ENCODE results near the gene BMPR1A.

Gene BMPR1A

GRCh38 chr10:86798611-86799010, 42.2 kb downstream of the BMPR1A start:
- Mint-ChIP-seq H3K27ac (peak overlapping the region; percentile 6), H3K4me1 (ENCODE audit: low read depth) (peaks cover 19% of the 10 kb centered on the region), H3K9me3 (no peaks in the 10 kb centered on the region), H3K4me3 (peak overlapping the region; percentile 38), H3K27me3 (peaks cover 3% of the 10 kb centered on the region), H3K36me3 (ENCODE audit: low read depth) (no peaks in the 10 kb centered on the region)

GRCh38 chr10:86799188-86799845, 42.9 kb downstream of the BMPR1A start:
- Mint-ChIP-seq H3K36me3 (ENCODE audit: low read depth) (no peaks in the 10 kb centered on the region), H3K9me3 (no peaks in the 10 kb centered on the region), H3K27ac (peak overlapping the region; percentile 53), H3K27me3 (peaks cover 3% of the 10 kb centered on the region), H3K4me3 (no peak overlapping the region), H3K4me1 (ENCODE audit: low read depth) (peaks cover 19% of the 10 kb centered on the region)

- Mint-ChIP-seq H3K4me3 (no peak overlapping the region), H3K36me3 (ENCODE audit: low read depth) (no peaks in the 10 kb centered on the region)
Observed at GRCh38 chr10:86801995-86802394, 45.6 kb downstream of the BMPR1A start.

DNA sequence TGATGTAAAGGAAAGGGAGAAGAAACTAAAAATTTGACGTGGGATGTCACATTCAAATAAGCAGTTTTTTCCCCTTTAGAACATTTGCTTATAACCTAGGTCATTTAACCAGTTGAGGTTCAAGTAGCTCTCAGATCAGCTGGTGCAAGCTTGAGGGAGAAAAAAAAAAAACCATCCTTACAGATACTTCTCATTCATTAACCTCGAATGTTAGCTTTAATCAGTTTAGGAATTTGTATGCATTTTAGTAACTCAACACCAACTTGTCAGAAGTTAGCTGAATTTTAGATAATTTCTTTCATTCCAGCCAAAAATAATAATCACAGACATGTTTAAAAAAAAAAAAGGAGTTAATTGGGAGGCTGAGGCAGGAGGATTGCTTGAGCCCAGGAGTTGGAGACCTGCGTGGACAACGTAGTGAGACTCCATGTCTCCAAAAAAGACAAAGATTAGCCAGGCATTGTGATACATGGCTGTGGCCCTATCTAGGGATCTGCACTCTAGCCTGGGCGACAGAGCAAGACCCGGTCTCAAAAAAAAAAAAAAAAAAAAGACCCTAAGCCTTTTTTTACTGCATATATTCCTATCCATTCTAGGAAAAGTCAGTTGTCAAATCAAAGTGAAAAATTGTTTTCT, 46.2 kb downstream of the BMPR1A start:
- Mint-ChIP-seq H3K4me1 (ENCODE audit: low read depth) (peaks cover 17% of the 10 kb centered on the region), H3K9me3 (no peaks in the 10 kb centered on the region), H3K36me3 (ENCODE audit: low read depth) (no peaks in the 10 kb centered on the region), H3K27ac (no peak overlapping the region), H3K4me3 (no peak overlapping the region), H3K27me3 (peaks cover 1% of the 10 kb centered on the region)

More at GRCh38 chr10:86801995-86802394, 45.6 kb downstream of the BMPR1A start:
- Mint-ChIP-seq H3K27me3 (peaks cover 3% of the 10 kb centered on the region), H3K27ac (no peak overlapping the region), H3K4me1 (ENCODE audit: low read depth) (peaks cover 19% of the 10 kb centered on the region), H3K9me3 (no peaks in the 10 kb centered on the region)

- Mint-ChIP-seq H3K36me3 (ENCODE audit: low read depth) (no peaks in the 10 kb centered on the region), H3K27me3 (no peaks in the 10 kb centered on the region), H3K4me3 (no peak overlapping the region), H3K9me3 (no peaks in the 10 kb centered on the region), H3K27ac (no peak overlapping the region), H3K4me1 (ENCODE audit: low read depth) (peaks cover 16% of the 10 kb centered on the region)
Observed at GRCh38 chr10:86803156-86803555, 46.7 kb downstream of the BMPR1A start.

- Mint-ChIP-seq H3K27ac (no peak overlapping the region), H3K4me3 (no peak overlapping the region)
Observed at GRCh38 chr10:86804805-86805204, 48.4 kb downstream of the BMPR1A start.

DNA sequence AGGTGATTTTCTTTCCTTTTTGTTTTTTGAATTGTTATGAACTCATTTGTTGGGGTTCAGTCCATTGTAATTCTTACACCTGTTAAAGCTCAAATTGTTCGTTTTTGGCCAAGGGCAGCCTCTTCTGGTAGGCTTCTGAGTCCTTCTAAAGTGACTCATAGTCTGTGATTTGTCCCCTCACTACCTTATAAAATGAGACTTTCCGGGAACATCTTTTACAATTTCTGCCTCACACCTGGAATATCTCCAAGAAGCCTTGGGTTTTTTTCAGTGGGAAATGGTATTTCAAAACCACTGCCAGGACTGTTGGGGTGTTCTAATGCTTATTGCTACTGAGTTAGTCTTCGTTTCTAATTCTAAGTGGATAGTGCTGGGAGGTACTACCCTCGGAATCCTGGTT, 56.7 kb downstream of the BMPR1A start:
- no peak overlapping the region for H3K4me3 Mint-ChIP-seq
- H3K36me3 Mint-ChIP-seq (ENCODE audit: low read depth): peaks cover 4% of the 10 kb centered on the region
- no peak overlapping the region for H3K27ac Mint-ChIP-seq
- H3K27me3 Mint-ChIP-seq: no peaks in the 10 kb centered on the region
- H3K4me1 Mint-ChIP-seq (ENCODE audit: low read depth): no peaks in the 10 kb centered on the region
- no peaks in the 10 kb centered on the region for H3K9me3 Mint-ChIP-seq

More at GRCh38 chr10:86804805-86805204, 48.4 kb downstream of the BMPR1A start:
- Mint-ChIP-seq H3K27me3 (no peaks in the 10 kb centered on the region), H3K36me3 (ENCODE audit: low read depth) (no peaks in the 10 kb centered on the region), H3K4me1 (ENCODE audit: low read depth) (no peaks in the 10 kb centered on the region), H3K9me3 (no peaks in the 10 kb centered on the region)

DNA sequence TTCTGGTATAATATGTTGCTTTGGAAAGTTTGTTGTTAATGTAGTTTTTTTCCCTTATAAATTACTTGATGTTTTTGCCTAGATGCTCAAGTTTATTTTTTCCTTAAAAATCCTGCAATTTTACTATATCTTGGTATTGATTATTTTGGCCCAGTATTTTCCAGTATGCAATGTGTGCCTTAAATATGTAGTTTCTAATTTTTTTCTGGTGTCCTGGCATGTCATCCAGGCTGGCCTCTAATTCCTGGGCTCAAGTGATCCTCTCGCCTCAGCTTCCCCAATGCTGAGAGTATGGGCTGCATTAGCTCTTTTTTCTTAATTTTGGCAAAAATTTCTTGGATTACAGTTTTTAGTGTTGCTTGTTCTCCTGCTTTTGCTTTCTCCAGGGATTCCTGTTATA, 57.6 kb downstream of the BMPR1A start:
- Mint-ChIP-seq H3K27ac (no peak overlapping the region), H3K4me1 (ENCODE audit: low read depth) (no peaks in the 10 kb centered on the region), H3K27me3 (no peaks in the 10 kb centered on the region), H3K9me3 (no peaks in the 10 kb centered on the region), H3K36me3 (ENCODE audit: low read depth) (peaks cover 4% of the 10 kb centered on the region), H3K4me3 (no peak overlapping the region)

DNA sequence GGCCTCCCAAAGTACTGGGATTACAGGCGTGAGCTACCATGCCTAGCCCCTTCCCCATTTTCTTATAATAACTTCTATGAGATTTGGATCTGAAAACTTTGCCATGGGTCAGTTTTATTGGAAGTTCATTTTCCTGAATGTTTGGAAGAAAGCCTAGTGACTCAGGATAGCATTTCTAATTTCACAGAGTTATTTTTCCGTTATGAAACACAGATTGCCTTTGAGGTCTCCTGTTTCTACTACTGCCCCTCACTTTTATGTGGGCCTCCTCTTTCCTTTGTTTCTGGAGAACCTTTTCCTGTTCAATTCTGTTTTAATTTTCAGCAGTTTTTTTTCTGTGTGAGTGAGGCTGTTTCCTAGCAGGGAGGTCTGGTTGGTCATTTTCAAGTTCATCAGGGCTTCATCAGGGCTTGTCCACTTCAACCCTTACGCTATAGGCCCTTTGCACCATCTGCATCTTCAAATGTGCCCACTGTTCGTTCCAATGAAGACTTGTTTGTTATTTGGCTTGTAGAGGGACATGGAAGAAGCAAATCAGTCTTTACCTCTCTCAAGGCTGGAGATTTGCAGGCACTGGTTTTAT, 58.7 kb downstream of the BMPR1A start:
- H3K4me3 Mint-ChIP-seq: no peak overlapping the region
- H3K27ac Mint-ChIP-seq: no peak overlapping the region
- H3K9me3 Mint-ChIP-seq: no peaks in the 10 kb centered on the region
- H3K4me1 Mint-ChIP-seq (ENCODE audit: low read depth): no peaks in the 10 kb centered on the region
- H3K36me3 Mint-ChIP-seq (ENCODE audit: low read depth): peaks cover 4% of the 10 kb centered on the region
- H3K27me3 Mint-ChIP-seq: no peaks in the 10 kb centered on the region

DNA sequence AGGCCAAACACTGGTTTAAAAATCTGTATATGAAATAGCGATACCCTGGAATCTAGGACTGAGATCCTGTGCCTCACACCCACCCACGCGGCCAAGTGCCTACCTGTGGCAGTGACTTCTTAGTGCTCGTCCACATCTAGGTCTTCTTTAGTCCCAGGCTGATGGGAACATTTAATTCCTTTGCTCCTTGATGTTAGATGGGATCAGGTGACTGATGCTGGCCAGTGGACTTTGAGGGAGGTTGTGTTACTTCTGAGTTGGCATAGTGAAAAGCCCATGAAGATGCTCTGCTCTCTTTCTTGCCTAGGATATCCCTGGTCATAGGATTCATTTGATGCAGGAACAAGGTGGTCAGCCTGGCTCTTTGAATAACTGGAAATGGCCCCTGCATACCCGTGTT, 59.2 kb downstream of the BMPR1A start:
- Mint-ChIP-seq H3K9me3 (no peaks in the 10 kb centered on the region), H3K27me3 (no peaks in the 10 kb centered on the region), H3K4me3 (no peak overlapping the region), H3K36me3 (ENCODE audit: low read depth) (peaks cover 4% of the 10 kb centered on the region), H3K27ac (no peak overlapping the region), H3K4me1 (ENCODE audit: low read depth) (no peaks in the 10 kb centered on the region)

- H3K4me1 Mint-ChIP-seq (ENCODE audit: low read depth): no peaks in the 10 kb centered on the region
- H3K4me3 Mint-ChIP-seq: no peak overlapping the region
- no peaks in the 10 kb centered on the region for H3K27me3 Mint-ChIP-seq
- H3K9me3 Mint-ChIP-seq: no peaks in the 10 kb centered on the region
- H3K27ac Mint-ChIP-seq: no peak overlapping the region
- peaks cover 4% of the 10 kb centered on the region for H3K36me3 Mint-ChIP-seq (ENCODE audit: low read depth)
Observed at GRCh38 chr10:86817246-86817645, 60.8 kb downstream of the BMPR1A start.

DNA sequence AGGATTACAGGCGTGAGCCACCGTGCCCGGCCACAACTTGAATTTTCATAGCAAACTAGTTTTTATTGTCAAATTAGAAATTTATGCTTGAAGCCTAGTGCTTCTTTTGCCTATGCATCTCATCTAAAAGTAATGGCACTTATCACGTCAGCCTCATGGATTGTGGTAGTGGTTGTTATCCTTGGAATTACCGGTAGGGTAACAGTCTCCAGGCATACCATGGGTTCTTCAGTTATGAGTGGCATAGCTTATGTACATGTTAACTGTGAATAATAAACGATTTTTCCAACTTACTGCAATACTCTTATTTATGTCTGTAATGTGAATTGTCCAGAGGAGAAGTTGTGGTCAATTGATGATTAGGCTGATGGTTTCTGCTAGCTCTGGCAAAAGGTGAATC, 63.1 kb downstream of the BMPR1A start:
- Mint-ChIP-seq H3K36me3 (ENCODE audit: low read depth) (peaks cover 4% of the 10 kb centered on the region), H3K27ac (no peak overlapping the region), H3K4me1 (ENCODE audit: low read depth) (no peaks in the 10 kb centered on the region), H3K9me3 (no peaks in the 10 kb centered on the region), H3K4me3 (no peak overlapping the region), H3K27me3 (no peaks in the 10 kb centered on the region)

DNA sequence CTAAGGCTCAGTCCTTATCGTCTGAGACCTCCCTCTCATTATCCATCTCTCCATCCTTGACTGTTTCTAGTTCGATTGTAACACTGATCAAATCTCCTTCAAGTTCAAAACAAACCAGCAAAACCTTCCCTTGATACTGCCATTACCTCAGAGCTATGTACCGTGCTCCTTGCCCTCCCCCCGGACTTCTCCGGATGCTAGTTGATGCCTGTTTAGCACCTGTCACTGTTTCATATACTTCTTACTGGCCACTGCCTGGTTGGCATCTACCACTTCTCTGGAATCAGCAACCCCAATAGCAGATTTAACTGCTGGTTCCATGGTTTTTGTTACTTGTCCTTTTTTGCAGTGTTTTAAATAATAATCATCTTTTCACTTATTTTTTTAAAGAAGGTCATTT, 64.1 kb downstream of the BMPR1A start:
- Mint-ChIP-seq H3K4me3 (no peak overlapping the region), H3K27me3 (no peaks in the 10 kb centered on the region), H3K4me1 (ENCODE audit: low read depth) (no peaks in the 10 kb centered on the region), H3K36me3 (ENCODE audit: low read depth) (peaks cover 4% of the 10 kb centered on the region), H3K9me3 (no peaks in the 10 kb centered on the region), H3K27ac (no peak overlapping the region)

DNA sequence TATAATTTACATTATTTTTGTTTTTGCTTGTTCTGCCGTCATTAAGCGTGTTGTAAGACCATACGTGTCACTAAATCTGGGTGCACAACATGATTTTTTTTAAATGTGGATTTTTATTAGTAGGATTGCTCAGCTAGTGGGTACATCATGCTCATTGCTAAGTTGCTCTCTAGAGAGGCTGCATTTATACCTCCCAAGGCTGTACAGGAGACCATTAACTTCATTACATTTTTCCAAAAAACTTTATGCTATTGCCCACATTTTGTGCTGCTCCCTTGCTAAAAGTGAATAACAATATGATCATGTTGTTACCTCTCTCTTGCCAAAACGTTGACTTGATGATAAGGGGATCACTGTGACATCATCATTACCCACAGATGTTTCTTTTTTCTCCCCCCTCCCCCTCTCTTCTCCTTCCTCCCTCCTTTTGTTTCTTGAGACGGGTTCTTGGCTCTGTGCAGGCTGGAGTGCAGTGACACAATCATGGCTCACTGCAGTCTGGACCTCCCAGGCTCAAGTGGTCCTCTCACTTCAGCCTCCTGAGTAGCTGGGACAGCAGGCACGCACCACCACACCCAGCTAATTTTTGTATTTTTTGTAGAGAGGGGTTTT, 65.1 kb downstream of the BMPR1A start:
- H3K27ac Mint-ChIP-seq: no peak overlapping the region
- no peaks in the 10 kb centered on the region for H3K4me1 Mint-ChIP-seq (ENCODE audit: low read depth)
- H3K27me3 Mint-ChIP-seq: no peaks in the 10 kb centered on the region
- no peaks in the 10 kb centered on the region for H3K9me3 Mint-ChIP-seq
- H3K36me3 Mint-ChIP-seq (ENCODE audit: low read depth): peaks cover 4% of the 10 kb centered on the region
- no peak overlapping the region for H3K4me3 Mint-ChIP-seq

GRCh38 chr10:86823565-86823964, 67.1 kb downstream of the BMPR1A start:
- Mint-ChIP-seq H3K27ac (no peak overlapping the region), H3K4me3 (no peak overlapping the region), H3K4me1 (ENCODE audit: low read depth) (no peaks in the 10 kb centered on the region), H3K9me3 (no peaks in the 10 kb centered on the region), H3K27me3 (no peaks in the 10 kb centered on the region), H3K36me3 (ENCODE audit: low read depth) (no peaks in the 10 kb centered on the region)

Measured in stimulated activated naive CD8-positive, alpha-beta T cell treated with anti-CD3 and anti-CD28 coated beads, Interleukin-15, Interleukin-2, amounts not matched to agents 100 ng/mL and 50 ng/mL, for 24 hours (primary cell).